Breast epithelium (tissue), 3 donors: Measurements from ENCODE around the gene CREB3L4.

ENCODE experiments used
- POLR2A ChIP-seq: fragments of 450-650 bp; IDR thresholded peaks from one replicate; pipeline ENCODE4 v1.6.1; 2016; ENCODE audit warnings: antibody characterized with exemption, mild to moderate bottlenecking, moderate library complexity
- TF ChIP-seq, protein P1 (sequence below), 3 donors: fragments of 450-650 bp; IDR thresholded peaks; one replicate each; pipeline ENCODE4 v1.5.1; 2016 to 2017; ENCODE audit warnings: antibody characterized with exemption in 3 of 3, mild to moderate bottlenecking in 3 of 3, moderate library complexity in 3 of 3

DNA sequence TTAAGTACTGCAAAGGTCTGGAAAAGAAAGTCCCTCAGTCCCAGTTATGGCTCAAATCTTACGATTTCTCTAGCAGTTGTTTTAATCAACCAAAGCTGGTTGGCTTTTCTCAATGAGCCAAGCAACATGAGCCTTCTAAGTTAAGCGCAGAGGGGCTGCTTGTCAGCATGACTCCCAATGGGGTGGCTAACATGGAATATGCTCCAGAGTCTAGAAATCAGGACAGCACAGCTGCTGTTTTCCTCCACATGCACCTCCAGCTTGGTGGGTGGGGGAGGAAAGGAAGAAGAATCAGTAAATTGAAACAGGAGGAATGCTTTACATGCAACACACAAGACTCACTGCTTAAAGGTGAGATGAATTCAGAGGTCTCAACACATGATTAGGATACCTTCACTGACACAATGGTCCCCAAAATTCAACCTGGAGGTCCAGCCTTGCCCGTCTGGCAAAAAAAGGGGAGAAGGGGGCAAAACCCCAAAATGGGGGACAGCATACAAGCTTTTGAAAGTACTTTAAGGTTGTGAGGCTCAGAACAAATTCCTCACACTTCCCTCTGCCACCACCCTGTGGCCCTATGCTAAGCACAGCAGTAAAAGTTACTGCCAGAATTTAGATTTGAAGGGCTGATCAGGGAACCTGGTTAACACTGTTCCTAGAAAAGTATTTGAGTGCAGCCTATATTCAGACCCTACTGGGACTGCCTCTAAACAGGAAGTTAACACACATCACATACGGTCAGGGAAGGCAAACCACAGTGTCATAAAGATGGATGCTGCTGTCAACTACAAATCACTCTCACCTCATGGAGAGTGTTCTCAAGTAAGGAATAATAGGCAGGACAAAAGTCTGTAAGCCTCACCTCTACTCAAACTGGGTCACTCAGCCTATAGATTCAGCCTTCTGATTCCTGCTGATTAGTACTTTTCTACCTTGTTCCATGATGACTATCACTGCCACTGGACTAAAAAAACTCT lies 47.5 kb upstream of the CREB3L4 start:
- TF ChIP-seq POLR2A, result no peak
- TF ChIP-seq, protein P1, sequence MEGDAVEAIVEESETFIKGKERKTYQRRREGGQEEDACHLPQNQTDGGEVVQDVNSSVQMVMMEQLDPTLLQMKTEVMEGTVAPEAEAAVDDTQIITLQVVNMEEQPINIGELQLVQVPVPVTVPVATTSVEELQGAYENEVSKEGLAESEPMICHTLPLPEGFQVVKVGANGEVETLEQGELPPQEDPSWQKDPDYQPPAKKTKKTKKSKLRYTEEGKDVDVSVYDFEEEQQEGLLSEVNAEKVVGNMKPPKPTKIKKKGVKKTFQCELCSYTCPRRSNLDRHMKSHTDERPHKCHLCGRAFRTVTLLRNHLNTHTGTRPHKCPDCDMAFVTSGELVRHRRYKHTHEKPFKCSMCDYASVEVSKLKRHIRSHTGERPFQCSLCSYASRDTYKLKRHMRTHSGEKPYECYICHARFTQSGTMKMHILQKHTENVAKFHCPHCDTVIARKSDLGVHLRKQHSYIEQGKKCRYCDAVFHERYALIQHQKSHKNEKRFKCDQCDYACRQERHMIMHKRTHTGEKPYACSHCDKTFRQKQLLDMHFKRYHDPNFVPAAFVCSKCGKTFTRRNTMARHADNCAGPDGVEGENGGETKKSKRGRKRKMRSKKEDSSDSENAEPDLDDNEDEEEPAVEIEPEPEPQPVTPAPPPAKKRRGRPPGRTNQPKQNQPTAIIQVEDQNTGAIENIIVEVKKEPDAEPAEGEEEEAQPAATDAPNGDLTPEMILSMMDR (IDR thresholded peaks at IDR 0.05), result no peak
